Skeletal muscle cell (primary cell): Measurements from ENCODE around the gene RIN3.

Source experiments
- DNase-seq: peaks from one replicate; pipeline ENCODE4 v3.0.0-alpha.2; 2010; ENCODE audit warnings: low read depth
- H3K4me3 ChIP-seq: 2 replicates; pipeline ENCODE4 v1.5.1; 2011; ENCODE audit warnings: low read depth, mild to moderate bottlenecking, control low read depth, low read length, moderate library complexity

RIN3 gene

GRCh38 chr14:92565718-92566115 lies 52.1 kb downstream of the RIN3 start:
- no peak for DNase-seq
- no peak overlapping the region for H3K4me3 ChIP-seq

- no peak overlapping the region for H3K4me3 ChIP-seq
- DNase-seq: no peak
These were observed 53.7 kb downstream of the RIN3 start for GRCh38 chr14:92567173-92567725.

DNA sequence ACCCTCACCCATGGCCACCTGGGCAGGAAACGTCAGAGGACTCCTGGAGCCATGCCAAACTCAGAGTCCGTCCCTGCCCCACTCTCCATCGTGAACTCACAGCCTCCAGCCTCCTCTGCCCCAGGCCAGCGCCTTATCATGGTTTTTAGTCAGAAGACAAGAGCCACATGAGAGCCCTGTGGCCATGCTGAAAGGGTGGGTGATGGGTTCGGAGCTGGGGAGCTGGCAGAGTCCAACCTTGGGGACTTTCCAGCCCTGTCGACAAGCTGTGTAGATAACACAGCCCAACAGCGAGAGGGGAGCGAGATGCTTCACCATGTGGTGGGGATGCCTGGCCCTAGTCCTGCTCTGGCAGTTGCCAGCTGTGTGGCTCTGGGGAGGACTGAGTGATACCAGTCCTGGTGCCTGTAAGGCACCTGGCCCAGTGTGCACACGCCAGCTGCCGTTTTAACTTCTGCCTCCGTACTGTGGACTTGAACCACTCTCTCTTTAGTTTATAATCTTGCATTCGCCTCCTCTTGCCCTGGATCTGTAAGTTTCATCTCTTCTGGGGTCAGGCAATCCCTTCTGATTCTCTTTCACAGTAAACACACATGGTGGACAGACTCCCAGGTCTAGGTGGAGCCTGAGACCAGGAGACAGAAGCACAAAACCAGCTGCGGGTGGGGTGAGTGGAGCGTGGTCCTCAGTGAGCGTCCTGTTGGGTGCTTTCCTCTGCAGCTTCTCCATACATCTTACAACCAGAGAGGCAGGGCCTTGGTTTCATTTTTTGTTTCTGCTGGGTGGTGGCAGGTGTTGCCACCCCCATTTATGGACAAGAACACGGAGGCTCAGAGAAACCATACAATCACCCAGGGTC lies 55.3 kb downstream of the RIN3 start:
- H3K4me3 ChIP-seq: no peak overlapping the region
- no peak for DNase-seq

DNA sequence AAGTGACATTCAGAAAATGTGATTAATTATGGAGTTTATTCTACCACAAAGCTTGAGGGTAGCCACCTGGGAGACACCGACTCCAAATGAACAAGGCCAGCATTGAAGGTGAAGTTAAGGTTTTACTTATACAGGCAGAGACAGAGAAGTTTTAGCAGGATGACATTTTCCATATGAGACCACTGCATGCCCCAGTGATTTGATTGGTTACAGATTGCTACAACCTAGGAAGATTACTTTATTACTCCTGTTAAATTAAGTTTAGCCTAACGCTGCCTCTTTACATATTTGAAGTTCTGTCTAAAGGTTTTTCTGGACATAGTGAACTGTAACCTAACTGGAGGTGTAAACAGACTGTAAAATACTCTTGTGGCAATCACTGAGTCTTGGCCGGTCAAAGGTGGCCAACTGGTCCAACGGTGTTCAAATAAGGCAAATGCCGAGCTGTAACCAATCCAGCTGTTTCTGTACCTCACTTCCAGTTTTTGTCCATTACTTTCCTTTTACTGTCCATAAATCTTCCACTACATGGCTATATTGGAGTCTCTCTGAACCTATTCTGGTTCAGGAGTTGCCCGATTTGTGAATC lies 57.2 kb downstream of the RIN3 start:
- DNase-seq: no peak
- no peak overlapping the region for H3K4me3 ChIP-seq

GRCh38 chr14:92572050-92572449 lies 58.5 kb downstream of the RIN3 start:
- DNase-seq: no peak
- no peak overlapping the region for H3K4me3 ChIP-seq

GRCh38 chr14:92573761-92574498 lies 60.3 kb downstream of the RIN3 start:
- no peak for DNase-seq
- H3K4me3 ChIP-seq: no peak overlapping the region

DNA sequence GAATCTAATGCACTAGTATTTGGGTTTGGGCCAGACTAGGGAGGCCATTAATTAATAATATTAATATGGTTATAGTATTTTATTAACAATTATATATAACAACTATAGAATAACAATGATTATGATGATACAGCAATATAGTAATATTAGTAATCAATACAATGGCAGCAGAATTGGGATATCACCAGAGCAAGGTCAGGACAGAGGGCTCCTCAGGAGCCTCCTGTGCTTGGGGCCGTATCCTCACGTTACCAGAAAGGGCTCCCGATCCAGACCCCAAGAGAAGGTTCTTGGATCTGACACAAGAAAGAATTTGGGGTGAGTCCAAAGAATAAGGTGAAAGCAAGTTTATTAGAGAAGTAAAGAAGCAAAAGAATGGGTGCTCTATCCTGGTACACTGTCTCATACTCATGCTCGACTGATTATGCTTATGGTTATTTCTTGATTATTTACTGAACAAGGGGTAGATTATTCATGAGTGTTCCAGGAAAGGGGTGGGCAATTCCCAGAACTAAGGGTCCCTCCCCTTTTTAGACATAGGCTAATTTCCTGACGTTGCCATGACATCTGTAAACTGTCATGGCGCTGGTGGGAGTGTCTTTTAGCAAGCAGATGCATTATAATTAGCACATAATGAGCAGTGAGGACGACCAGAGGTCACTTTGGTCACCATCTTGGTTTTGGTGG lies 61.6 kb downstream of the RIN3 start:
- DNase-seq: no peak
- H3K4me3 ChIP-seq: no peak overlapping the region

DNA sequence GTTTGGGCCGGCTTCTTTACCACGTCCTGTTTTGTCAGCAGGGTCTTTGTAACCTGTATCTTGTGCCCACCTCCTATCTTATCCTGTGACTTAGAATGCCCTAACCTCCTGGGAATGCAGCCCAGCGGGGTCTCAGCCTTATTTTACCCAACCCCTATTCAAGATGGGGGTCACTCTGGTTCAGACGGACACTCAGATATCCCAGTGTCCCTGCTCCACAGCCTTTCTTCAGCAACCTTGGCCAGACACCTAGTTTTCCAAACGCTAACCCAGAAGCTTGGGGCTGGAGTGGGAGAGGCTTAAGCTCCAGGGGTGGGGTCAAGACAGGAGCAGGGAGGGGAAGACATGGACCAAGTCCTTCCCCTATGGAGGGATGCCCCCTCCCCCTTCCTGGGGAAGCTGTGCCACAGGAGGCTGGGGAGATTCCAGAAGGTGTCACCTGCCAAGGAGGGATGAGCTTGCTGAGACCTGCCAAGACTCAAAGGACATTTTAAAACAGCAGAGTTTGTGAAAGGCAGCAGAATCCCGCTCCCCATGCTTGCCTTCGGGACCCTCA lies 62.2 kb downstream of the RIN3 start:
- no peak overlapping the region for H3K4me3 ChIP-seq
- no peak for DNase-seq

- no peak overlapping the region for H3K4me3 ChIP-seq
These were observed 63.8 kb downstream of the RIN3 start for GRCh38 chr14:92577321-92577742.

GRCh38 chr14:92578511-92578910 lies 64.9 kb downstream of the RIN3 start:
- H3K4me3 ChIP-seq: no peak overlapping the region
- no peak for DNase-seq

More at GRCh38 chr14:92577321-92577742, 63.8 kb downstream of the RIN3 start:
- no peak for DNase-seq

GRCh38 chr14:92579244-92579936 lies 65.8 kb downstream of the RIN3 start:
- DNase-seq: no peak

DNA sequence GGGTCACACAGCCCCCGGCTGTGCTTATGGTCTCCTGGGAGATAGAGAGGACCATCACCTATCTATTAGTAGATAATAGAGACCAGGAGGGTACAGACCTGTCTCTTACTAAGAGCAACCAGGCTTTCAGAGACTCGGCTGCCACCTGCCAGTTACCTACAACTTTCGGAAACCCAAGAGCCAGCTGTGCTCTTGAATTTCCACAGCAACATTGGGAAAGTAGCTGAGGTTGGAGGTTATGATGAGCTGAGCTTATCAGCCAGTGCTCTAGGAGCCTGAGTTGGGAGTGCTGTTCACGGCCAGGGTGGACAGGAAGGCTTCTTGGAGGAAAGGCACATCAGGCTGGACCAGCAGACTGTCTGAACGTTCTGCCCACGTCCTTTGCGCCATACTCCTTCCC lies 67.6 kb downstream of the RIN3 start:
- H3K4me3 ChIP-seq: no peak overlapping the region
- no peak for DNase-seq

More at GRCh38 chr14:92579244-92579936, 65.8 kb downstream of the RIN3 start:
- no peak overlapping the region for H3K4me3 ChIP-seq

DNA sequence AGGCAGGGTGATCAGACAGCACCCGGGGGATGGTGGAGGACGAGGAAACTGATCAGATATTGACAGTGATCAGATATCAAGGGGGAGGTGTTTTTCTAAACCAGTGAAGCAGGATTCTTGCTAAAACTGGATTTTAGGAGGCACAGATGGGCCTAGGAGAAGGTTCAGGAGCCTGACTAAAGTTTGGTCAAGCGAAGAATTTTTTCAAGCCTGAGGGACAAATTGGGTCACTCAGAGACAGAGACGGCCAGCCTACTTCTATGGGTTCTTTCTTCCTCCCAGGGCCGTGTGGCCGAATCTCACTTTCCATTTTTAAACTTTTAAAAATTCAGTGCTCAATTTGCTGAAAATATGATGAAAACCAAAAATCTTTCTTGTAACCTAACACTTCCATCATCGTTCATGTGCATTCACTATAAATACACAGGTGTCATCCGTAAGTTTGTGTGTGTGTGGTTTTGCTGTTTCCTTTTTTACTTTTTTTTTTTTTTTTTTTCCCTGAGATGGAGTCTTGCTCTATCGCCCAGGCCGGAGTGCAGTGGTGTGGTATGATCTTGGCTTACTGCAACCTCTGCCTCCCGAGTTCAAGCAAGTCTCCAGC lies 68.5 kb downstream of the RIN3 start:
- H3K4me3 ChIP-seq: no peak overlapping the region

DNA sequence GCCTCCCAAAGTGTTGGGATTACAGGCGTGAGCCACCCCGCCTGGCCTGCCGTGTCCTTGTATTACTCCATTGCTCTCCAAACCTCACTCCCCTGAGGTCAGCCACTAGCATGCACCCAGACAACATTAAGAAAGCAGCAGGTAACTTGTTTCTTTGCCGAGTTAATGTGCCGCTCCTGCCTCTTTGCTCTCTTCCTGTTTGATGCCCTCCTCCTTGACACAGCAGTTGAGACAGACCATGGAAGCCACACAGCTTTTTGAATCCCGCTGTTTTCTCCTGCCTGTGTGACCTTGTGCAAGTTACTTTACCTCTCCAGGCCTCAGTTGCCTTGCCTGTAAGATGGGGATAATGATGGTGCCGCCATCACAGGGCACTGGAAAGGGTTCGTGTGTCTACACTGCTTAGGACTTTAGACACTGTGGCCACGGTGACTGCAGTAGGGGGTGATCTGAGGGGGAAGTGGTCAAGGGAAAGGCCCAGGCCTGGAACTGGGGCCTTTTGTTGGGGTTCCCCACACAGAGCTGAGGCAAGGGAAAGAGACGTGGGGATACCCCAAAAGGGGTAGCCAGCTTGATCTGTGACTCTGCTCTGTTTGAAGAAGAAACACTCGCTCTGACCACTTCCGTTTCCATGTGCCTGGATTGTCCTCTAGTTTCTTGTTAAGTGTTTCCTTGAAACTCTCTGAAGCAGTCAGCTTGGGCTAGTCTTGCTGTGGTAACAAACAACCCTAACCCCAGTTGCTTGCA lies 69.3 kb downstream of the RIN3 start:
- DNase-seq: no peak
- no peak overlapping the region for H3K4me3 ChIP-seq

More for the DNA sequence above, 68.5 kb downstream of the RIN3 start:
- DNase-seq: no peak

- no peak overlapping the region for H3K4me3 ChIP-seq
- no peak for DNase-seq
These were observed 70.6 kb downstream of the RIN3 start for GRCh38 chr14:92584220-92584619.

GRCh38 chr14:92584816-92585215 lies 71.2 kb downstream of the RIN3 start:
- H3K4me3 ChIP-seq: no peak overlapping the region
- no peak for DNase-seq
